ENCODE measurements around the gene SHC3. TPM values are rescaled to one million over a fixed set of nuclear protein-coding genes. Genes with fewer than 3 reads are reported as not detected.

The SHC3 gene
- total and polyA plus RNA-seq, 2 experiments from 2014 or later = 1.3 to 2.9 TPM

GRCh38 chr9:89144238-89144637 is 34.4 kb downstream of the SHC3 start (continued):
- no peak for TF ChIP-seq NANOG (IDR thresholded peaks at IDR 0.05; ENCODE audit: borderline replicate concordance)
- TF ChIP-seq POLR2AphosphoS5 (IDR thresholded peaks at IDR 0.05; ENCODE audit: low read depth) = no peak
- TF ChIP-seq ETS1 (IDR thresholded peaks at IDR 0.05) = no peak
- TF ChIP-seq JUNB (IDR thresholded peaks at IDR 0.05; ENCODE audit: unreplicated experiment) = no peak
- no peak for TF ChIP-seq CREB1 (CRISPR knock-in tag; IDR thresholded peaks at IDR 0.05; ENCODE audit: low read depth)

- no peaks in the 10 kb centered on the region for H3K79me2 ChIP-seq (replicated peaks; ENCODE audit: insufficient read depth)
- ATAC-seq (no peak), DNase-seq (ENCODE audit: low spot score) (no peak)
- H3F3A ChIP-seq (replicated peaks; ENCODE audit: low read depth) = no peaks in the 10 kb centered on the region
- peaks cover 4% of the 10 kb centered on the region; the same call in 1 of the 2 replicates for H3K9me2 ChIP-seq (ENCODE audit: insufficient read depth)
- peaks cover 22% of the 10 kb centered on the region for H3K4me1 ChIP-seq (ENCODE audit: insufficient read depth)
- no peak overlapping the region for H3K4me3 ChIP-seq
- Mint-ChIP-seq H3K27me3 (ENCODE audit: insufficient read depth, low read depth, poor library complexity) (no peaks in the 10 kb centered on the region), H3K9me3 (no peaks in the 10 kb centered on the region), H3K4me1 (peaks cover 42% of the 10 kb centered on the region), H3K4me3 (no peak overlapping the region), H3K36me3 (ENCODE audit: low read depth) (no peaks in the 10 kb centered on the region), H3K27ac (no peak overlapping the region)
- H3K36me3 ChIP-seq (ENCODE audit: insufficient read depth) = no peaks in the 10 kb centered on the region
- H3K27me3 ChIP-seq (ENCODE audit: insufficient read depth) = no peaks in the 10 kb centered on the region
- no peak overlapping the region for H3K4me2 ChIP-seq
- H4K20me1 ChIP-seq (replicated peaks; ENCODE audit: insufficient read depth) = no peaks in the 10 kb centered on the region
- H3K27ac ChIP-seq (ENCODE audit: low read depth) = no peak overlapping the region
- no peak overlapping the region for H2AFZ ChIP-seq
- TF ChIP-seq NANOG (IDR thresholded peaks at IDR 0.05; ENCODE audit: borderline replicate concordance) = no peak
- TF ChIP-seq ZNF114 (CRISPR knock-in tag; IDR thresholded peaks at IDR 0.05) = no peak
- TF ChIP-seq STAT1 (IDR thresholded peaks at IDR 0.05; ENCODE audit: unreplicated experiment) = no peak
These were observed 35.4 kb downstream of the SHC3 start for GRCh38 chr9:89143266-89143665.

- Histone ChIP-seq H3K27ac (ENCODE audit: low read depth) (no peak overlapping the region), H3K4me2 (no peak overlapping the region), H3K27me3 (ENCODE audit: insufficient read depth) (no peaks in the 10 kb centered on the region), H3K4me3 (no peak overlapping the region), H3K4me1 (ENCODE audit: insufficient read depth) (peaks cover 4% of the 10 kb centered on the region), H3K36me3 (ENCODE audit: insufficient read depth) (no peaks in the 10 kb centered on the region; the same call in none of the 2 replicates), H3K9me2 (ENCODE audit: insufficient read depth) (peaks cover 4% of the 10 kb centered on the region), H4K20me1 (replicated peaks; ENCODE audit: insufficient read depth) (no peaks in the 10 kb centered on the region), H2AFZ (no peak overlapping the region), H3K79me2 (replicated peaks; ENCODE audit: insufficient read depth) (no peaks in the 10 kb centered on the region), H3F3A (replicated peaks; ENCODE audit: low read depth) (no peaks in the 10 kb centered on the region)
- Mint-ChIP-seq H3K27ac (no peak overlapping the region), H3K4me3 (no peak overlapping the region), H3K27me3 (ENCODE audit: insufficient read depth, low read depth, poor library complexity) (peaks cover 2% of the 10 kb centered on the region), H3K4me1 (peaks cover 22% of the 10 kb centered on the region), H3K9me3 (peaks cover 15% of the 10 kb centered on the region; the same call in 2 of the 3 replicates), H3K36me3 (ENCODE audit: low read depth) (peaks cover 2% of the 10 kb centered on the region; the same call in 1 of the 3 replicates)
- ATAC-seq = no peak
- no peak for DNase-seq (ENCODE audit: low spot score)
- TF ChIP-seq NANOG (IDR thresholded peaks at IDR 0.05; ENCODE audit: borderline replicate concordance) (no peak), POLR2AphosphoS5 (IDR thresholded peaks at IDR 0.05; ENCODE audit: low read depth) (no peak), ZNF114 (CRISPR knock-in tag; IDR thresholded peaks at IDR 0.05) (no peak), EZH2 (IDR thresholded peaks at IDR 0.05; ENCODE audit: low read depth, unreplicated experiment) (no peak), ZNF462 (CRISPR knock-in tag; IDR thresholded peaks at IDR 0.05) (no peak), ETS1 (IDR thresholded peaks at IDR 0.05) (no peak), ZNF331 (CRISPR knock-in tag; IDR thresholded peaks at IDR 0.05; ENCODE audit: low read depth) (no peak)
These were observed 39.2 kb downstream of the SHC3 start for GRCh38 chr9:89139455-89139854.

Measured in GM23338 (cell line).